Ovary (tissue), 3 donors: ENCODE results near the gene GBP2.

Source experiments
- EP300 ChIP-seq: sonication (generic); formaldehyde crosslinking; IDR thresholded peaks from one replicate; pipeline ENCODE4 v1.6.1; 2017; ENCODE audit warnings: antibody characterized with exemption
- TF ChIP-seq, protein P1 (sequence below), 3 donors: fragments of 450-650 bp in 2 of 3; fragments of 200-600 bp in 1 of 3; IDR thresholded peaks; one replicate each; pipeline versions ENCODE4 v1.5.1 to v1.8.0; 2016 to 2022; ENCODE audit warnings: antibody characterized with exemption in 3 of 3, mild to moderate bottlenecking in 1 of 3
- donor health status: DM: no; HTN: no; CAD: no.

DNA sequence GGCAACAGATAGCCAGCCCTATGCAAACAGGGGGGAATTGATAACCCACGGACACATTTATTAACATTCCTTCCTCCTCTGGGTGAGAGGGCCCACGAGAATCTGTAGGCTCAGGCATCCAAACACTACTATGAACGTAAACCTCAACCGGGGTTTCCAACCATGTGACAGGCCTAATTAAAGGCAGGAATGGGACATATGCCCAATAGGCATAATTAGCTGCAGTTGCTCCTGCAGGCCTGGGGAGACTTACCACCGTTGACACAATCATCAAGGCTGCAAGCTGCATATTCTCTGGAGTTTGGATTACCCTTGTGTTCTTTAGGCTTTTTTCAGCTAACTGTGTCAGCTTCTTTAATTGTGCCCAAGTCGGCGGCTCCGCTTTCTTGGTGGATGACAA lies 38.7 kb downstream of the GBP2 start:
- TF ChIP-seq EP300: no peak
- TF ChIP-seq, protein P1, sequence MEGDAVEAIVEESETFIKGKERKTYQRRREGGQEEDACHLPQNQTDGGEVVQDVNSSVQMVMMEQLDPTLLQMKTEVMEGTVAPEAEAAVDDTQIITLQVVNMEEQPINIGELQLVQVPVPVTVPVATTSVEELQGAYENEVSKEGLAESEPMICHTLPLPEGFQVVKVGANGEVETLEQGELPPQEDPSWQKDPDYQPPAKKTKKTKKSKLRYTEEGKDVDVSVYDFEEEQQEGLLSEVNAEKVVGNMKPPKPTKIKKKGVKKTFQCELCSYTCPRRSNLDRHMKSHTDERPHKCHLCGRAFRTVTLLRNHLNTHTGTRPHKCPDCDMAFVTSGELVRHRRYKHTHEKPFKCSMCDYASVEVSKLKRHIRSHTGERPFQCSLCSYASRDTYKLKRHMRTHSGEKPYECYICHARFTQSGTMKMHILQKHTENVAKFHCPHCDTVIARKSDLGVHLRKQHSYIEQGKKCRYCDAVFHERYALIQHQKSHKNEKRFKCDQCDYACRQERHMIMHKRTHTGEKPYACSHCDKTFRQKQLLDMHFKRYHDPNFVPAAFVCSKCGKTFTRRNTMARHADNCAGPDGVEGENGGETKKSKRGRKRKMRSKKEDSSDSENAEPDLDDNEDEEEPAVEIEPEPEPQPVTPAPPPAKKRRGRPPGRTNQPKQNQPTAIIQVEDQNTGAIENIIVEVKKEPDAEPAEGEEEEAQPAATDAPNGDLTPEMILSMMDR (IDR thresholded peaks at IDR 0.05): no peak
